ELR (cell line): ENCODE data around the gene ZAR1L.

Experiments
- DNase-seq: peaks from one replicate; pipeline ENCODE4 v3.0.0-alpha.2; 2015; ENCODE audit warnings: low read depth

ZAR1L gene

DNA sequence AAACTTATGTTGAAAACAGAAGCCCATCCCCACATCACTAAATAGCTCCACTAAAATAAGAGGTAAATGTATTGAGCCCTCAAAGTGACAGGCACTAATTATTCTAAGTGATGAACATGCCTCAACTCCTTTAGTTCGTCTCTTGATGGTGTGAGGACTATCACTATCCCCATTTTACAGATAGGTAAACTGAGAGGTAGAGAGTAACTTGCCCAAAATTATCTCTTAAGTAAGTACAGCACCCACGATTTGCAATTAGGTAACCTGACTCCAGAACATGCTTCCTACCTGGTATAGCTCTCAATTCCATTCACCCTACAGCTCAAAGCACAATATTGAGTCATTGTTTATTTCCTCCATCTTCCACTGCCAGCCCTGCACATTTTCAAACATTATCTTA, 12.7 kb downstream of the ZAR1L start:
- no peak for DNase-seq

DNA sequence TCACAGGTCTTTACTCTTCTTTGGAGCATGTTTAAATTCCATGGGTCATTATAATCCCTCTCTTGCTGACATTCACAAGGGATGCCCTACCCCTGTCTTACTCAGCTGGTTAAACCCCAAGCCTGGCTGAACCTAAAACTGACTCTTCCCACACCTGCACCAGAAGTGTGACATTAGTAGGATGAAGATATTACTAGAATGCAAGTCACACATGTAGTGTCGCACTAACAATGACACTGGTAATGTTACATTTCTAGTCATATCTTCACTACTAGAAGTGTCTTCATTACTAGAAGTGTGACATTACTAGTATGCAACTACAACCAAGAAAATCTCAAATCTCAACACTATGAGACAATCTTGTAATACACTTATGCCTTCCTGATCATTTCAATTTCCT, 14.2 kb downstream of the ZAR1L start:
- DNase-seq, result no peak

DNA sequence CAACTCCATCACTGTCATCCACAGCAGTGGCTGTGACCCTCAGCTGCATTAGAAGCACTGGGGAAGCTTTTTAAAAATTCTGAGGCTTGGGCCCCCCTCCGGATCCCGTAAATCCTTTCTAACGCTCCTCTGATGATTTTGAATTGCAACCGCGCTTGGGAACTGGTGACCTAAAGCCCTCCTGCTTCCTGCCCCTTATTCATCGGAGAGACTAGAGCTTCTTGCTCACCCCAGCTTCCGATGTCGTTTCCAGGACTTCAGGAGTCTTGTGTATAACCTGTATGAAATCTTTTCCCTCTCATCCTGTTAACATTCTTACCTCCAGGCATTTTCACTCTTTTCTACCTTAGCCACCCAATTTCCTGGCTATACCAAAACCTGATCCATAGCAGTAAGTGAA, 14.8 kb downstream of the ZAR1L start:
- DNase-seq, result no peak

DNA sequence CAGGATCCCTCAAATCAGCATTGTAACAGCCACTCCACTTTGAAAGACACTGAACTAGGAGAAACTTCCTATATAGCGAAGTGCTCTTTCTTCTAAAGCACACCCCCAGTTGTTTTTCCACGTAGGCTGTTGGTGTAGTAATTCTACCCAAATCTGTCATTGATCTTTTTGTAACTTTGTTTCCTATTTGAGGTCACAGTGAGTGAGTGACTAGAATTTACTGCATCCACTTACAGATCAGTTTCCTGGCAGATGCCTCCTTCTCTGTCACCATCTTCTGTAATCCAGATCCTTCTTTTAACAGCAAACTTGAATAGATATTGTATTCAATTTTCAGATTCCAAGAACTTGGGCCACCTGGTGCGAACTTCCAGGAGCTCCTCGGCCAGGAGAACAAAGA, 15.3 kb downstream of the ZAR1L start:
- no peak for DNase-seq

DNA sequence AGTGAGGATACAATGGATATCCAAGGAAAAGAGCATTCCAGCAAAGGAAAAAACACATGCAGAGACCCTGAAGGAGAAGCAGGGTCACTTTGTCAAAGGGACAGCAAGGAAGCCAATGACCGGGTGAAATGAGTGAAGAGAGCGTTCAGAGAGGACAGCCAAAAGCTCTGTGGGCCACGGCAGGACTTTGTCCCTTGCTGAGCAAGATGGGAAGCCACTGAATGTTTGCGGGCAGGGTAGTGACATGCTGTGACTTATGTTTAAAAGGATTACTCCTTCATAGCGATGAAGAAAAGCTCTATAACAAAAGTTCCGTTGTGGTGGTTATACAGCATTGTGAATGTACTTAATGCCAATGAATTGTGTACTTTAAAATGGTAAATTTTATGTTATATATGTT, 16.5 kb downstream of the ZAR1L start:
- no peak for DNase-seq

GRCh38 chr13:32297206-32297605, 18.0 kb downstream of the ZAR1L start:
- DNase-seq, result no peak

DNA sequence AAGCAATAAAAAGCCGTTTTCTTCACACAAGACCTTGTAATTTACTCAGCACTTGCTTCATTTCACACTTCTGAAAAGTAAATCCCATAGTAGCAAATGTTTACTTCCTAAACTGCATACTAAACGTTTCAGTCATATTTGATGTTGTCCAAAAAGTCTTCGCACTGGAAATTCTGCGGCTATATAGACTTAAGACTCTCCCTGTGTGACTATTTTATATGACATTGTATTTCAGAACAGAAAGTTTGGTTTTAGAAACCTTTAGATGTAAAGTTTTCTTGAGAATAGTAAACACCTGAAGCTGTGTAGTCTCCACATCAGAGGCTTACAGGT, 29.6 kb downstream of the ZAR1L start:
- DNase-seq, result no peak

DNA sequence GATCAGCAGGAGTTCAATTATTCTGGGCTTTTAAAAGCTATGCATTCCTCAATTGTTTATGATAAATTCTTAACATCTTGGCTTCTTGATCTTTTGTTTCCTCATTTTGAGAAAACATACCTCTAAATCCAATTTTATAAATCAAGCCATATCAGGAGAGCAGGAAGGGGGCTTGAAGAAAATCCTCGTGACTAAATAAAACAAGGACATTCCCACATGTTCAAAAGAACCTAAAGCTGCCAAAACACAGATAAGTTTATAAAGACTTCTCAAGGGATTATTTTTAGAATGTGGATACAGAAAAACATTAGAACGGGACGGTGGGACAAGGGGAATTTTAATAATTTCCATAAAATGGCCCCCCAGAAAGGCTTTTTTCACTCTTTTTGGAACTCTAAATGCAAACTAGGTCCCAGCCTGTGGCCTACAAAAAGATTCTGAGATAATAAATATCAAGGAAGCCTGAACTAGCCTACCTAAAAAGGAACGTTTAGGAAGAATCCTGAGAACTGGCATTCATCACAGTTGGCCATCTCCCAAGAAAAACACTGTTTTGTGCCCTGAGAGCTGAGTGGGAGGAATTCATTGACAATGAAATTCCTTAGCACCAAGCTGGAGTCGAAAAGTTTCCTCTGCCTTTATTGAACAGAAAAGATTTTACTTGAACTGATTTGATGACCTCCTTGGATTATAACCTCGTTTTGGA, 30.1 kb downstream of the ZAR1L start:
- DNase-seq, result peak; percentile 32

DNA sequence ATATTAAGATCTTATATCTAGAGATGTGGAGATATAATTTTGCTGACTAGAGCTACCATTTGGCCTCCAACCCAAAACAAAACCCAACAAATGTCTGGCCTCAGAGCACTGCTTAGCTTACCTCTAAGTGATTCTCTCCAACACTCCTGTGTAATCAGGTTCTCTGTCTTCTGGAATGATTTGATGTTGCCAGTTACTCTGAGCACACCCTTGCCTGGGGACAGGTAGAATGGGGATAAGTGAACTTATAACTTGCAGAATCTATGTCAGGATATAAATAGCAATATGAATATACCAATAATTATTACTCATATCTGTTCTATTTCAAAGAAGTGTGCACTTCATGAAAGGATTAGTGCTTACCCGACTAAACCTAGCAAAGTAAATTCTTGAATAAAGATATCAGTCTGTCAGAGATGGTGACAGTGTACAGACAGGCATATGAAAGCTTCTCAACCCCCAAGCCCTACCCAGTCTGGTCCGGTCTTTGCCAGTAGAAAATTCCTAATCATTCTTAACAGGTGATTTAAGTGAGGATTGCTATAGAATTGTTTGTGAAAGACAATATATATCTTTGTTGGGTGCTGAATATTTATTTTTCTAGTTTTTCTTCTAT, 33.0 kb downstream of the ZAR1L start:
- DNase-seq, result no peak

DNA sequence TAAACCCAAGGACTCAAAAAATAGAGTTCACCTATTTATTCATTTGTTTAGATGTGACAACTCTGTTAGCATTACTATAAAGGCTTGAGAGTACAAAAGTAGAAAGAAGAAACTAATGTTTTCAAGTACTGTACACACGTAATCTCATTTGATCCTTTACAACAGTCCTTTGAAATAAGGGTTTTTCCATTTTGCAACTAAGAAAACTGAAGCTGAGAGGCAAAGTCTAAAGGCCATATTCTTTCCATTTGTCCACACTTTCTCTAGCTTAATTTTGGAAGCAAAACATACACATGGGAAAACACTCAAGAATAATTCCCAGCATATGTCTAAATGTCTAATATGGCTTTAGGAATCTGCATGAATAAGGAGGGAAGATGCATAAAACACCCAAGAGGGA, 34.1 kb downstream of the ZAR1L start:
- DNase-seq, result no peak

DNA sequence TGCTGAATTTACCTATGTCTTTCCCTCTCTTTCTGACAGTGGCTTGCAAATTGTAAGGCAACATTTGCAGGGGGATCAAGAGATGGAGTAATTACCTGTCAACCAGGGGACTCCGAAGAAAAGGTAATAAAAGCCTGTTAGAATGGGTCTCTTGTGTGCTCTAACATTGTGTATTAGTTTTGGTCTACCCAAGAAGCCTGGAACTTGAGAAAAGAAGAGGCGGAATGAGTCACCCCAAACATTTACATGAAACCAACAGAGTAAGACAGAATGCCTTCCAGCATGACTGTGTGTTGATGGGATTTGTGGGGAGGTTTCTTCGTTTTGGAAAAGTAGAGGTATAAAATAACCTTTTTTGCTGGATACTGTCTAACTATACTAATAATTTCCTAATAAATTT, 36.7 kb downstream of the ZAR1L start:
- peak; percentile 50 for DNase-seq

DNA sequence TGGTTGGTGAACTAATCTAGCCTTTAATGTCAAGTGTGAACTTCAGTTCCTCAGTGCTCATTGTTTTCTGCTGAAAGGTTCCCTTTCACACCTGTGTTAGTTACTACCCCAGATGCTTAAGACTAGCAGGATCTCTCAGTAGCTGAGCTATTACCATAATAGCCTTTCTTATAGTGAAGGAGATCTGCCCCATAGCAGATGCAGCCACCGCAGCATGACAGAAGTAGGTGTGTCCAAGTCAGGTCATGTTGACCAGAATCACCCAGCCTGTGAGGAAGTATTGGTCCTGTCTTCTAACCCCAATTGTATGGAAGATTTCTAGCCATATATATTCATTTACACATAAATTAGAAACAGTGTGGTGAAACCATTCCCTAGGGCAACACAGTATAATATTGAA, 37.3 kb downstream of the ZAR1L start:
- DNase-seq, result no peak

- DNase-seq, result no peak
Measured at GRCh38 chr13:32272021-32272683, 43.0 kb downstream of the ZAR1L start.

DNA sequence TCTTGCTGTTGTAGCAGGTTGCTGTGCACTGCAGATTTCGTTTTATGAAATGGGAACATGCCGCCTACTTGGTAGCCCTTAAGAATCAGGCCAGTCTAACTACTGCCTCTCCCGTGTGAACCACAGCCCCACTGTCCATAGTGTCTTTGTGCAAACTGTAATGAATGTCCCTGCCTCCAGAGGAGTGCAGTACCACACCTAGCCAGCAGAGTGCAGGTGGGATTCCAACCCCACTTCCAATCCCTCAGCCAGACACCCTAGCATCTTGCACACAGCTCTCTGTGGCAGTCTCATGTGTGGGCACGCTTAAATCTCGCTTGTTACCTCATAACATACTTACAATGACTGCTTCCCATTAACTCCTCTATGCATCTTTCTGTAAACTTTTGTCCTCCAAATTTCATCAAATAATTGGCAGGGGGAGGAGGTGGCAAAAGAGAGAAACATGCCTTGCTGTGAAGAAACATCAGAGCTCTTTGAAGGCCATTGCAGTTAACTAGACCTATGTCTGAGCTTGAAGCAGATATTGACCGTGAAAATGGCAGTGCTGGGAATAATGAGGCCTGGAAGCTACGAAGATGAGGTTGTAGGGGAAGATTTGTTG, 47.2 kb downstream of the ZAR1L start:
- DNase-seq, result no peak

- DNase-seq, result no peak
Measured at GRCh38 chr13:32266130-32266529, 49.0 kb downstream of the ZAR1L start.

GRCh38 chr13:32265726-32266125, 49.4 kb downstream of the ZAR1L start:
- DNase-seq, result no peak

- peak; percentile 27 for DNase-seq
Measured at GRCh38 chr13:32264407-32264806, 50.8 kb downstream of the ZAR1L start.

DNA sequence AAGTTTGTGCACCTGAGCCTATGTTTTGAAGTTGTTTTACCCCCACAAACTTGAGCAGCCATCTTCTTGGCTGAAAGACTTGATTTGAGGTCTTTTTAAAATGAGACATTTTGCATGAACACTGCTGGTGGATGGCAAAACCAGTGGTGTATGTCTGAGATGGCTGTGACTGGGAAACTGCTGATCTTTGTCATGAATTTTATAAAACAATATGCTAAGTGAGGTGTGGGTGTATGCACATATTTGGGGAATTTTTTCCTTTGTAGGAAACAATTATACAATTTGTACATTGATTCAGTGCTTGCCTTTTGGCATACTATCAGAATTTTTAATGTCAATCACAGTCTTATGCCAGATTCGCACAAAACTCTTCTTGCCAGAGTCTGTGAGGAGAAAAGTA, 52.5 kb downstream of the ZAR1L start:
- no peak for DNase-seq

GRCh38 chr13:32262165-32262564, 53.0 kb downstream of the ZAR1L start:
- DNase-seq, result peak; percentile 22

DNA sequence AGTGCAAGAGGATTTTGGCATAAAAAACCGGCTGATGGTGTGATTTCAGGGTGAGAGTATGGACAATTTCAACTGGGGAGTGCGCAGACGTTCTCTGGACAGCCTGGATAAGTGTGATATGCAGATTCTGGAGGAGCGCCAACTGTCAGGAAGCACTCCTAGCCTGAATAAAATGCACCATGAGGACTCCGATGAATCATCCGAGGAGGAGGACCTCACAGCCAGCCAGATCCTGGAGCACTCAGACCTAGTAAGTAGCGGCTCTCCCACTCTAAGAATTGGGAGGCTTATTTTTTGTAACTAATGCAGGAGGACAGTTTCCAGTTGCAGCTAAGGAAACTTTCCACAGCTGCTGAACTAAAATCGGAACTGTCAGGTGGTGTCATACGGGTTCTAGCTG, 53.6 kb downstream of the ZAR1L start:
- peak; percentile 60 for DNase-seq

- peak; percentile 8 for DNase-seq
Measured at GRCh38 chr13:32259116-32259515, 56.0 kb downstream of the ZAR1L start.

GRCh38 chr13:32257649-32258048, 57.5 kb downstream of the ZAR1L start:
- no peak for DNase-seq

DNA sequence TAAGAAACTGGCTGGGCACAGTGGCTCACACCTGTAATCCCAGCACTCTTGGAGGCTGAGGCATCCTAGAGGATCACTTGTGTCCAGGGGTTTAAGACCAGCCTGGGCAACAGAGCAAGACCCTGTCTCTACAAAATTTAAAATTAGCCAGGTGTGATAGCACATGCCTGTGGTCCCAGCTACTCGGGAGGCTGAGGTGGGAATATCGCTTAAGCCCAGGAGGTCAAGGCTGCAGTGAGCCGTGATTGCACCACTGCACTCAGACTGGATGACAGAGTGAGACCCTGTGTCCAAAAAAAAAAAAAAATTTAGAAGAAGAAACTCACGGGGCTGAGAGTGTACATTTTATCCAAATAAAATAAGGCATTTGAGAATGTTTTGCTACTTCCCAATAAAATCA, 58.9 kb downstream of the ZAR1L start:
- DNase-seq, result no peak
